ENCODE data around the gene ETV6.

GRCh38 chr12:11825278-11825677, 175.8 kb downstream of the ETV6 start:
- TF ChIP-seq ZNF274 (IDR thresholded peaks at IDR 0.05; ENCODE audit: low read depth, low read length), result no peak
- TF ChIP-seq YY1 (IDR thresholded peaks at IDR 0.05; ENCODE audit: insufficient read depth, insufficient read length), result no peak
